NCI-H2107 treated with DMSO at 0.1 percent for 48 hours (cell line): ENCODE measurements around the gene VWA3A.
"Not testable (repeated sequence)": the region's sequence is repeated elsewhere in the genome, so short reads cannot be mapped to it uniquely, and the experiment has no call there.

Experiments used
- DNase-seq: peaks from one replicate; lab custom pipeline; 2025; ENCODE audit not compliant: unreplicated experiment; lab: John Stamatoyannopoulos, UW

VWA3A gene

GRCh38 chr16:22195695-22196558 lies 103.6 kb downstream of the VWA3A start:
- peak; percentile 87 for DNase-seq

GRCh38 chr16:22196559-22197168 lies 104.3 kb downstream of the VWA3A start:
- not testable (repeated sequence) for DNase-seq

GRCh38 chr16:22198547-22199293 lies 106.4 kb downstream of the VWA3A start:
- DNase-seq, result no peak

- no peak for DNase-seq
Measured at GRCh38 chr16:22202261-22202637, 109.9 kb downstream of the VWA3A start.

GRCh38 chr16:22203091-22203490 lies 110.8 kb downstream of the VWA3A start:
- DNase-seq, result no peak

GRCh38 chr16:22204091-22204655 lies 111.8 kb downstream of the VWA3A start:
- DNase-seq, result no peak

GRCh38 chr16:22205577-22206012 lies 113.3 kb downstream of the VWA3A start:
- DNase-seq, result no peak

- peak; percentile 72 for DNase-seq
Measured at GRCh38 chr16:22206013-22206841, 113.9 kb downstream of the VWA3A start, which contains the start of gene EEF2K. TSS of gene EEF2K (plus strand) at chr16:22206278. CDS start at chr16:22225730, 19,452 bp downstream.
